A549 (cell line): ENCODE measurements around the gene PSMB7. TPM values are rescaled to one million over a fixed set of nuclear protein-coding genes. Genes with fewer than 3 reads are reported as not detected.

Experiments used
- ATAC-seq, 2 experiments: fragments of 200-7000 bp in 1 of 2; fragments of >200 bp in 1 of 2; cut with Nextera tagmentation in 1 of 2; cut with Tn5 transposase in 1 of 2; 3 replicates each; pipeline versions ENCODE4 v1.8.0 to v1.9.1; 2018 to 2020; ENCODE audit warnings: mild to moderate bottlenecking in 1 of 2, moderate library complexity in 1 of 2
- CTCF ChIA-PET: fragments of 300-600 bp; sonication (Branson Sonifier 250); formaldehyde crosslinking; extraction: SDS; loops from one replicate; lab custom pipeline; 2021; ENCODE audit warnings: antibody characterized with exemption, inconsistent platforms; lab: Yijun Ruan, JAX
- POLR2A ChIA-PET: fragments of 350-600 bp; formaldehyde crosslinking; extraction: SDS; loops from one replicate; lab custom pipeline; 2021; ENCODE audit warnings: antibody characterized with exemption, inconsistent platforms; lab: Yijun Ruan, JAX
- DNase-seq, 2 experiments: peaks; one replicate each; pipeline versions ENCODE4 v3.0.0 to v3.0.0-alpha.2; 2011 to 2016; ENCODE audit warnings: low read depth in 1 of 2, low spot score in 1 of 2
- FAIRE-seq: peaks from 2 replicates; lab custom pipeline; 2011; peaks lifted over from hg19 to GRCh38; lab: Jason Lieb, UNC
- H3K27ac ChIP-seq, 2 experiments: fragments of >200 bp; sonication (Bioruptor Twin); formaldehyde crosslinking; 3 replicates each; pipeline ENCODE4 v1.5.1; 2016 to 2017
- H3K4me1 ChIP-seq: fragments of >200 bp; sonication (Bioruptor Twin); formaldehyde crosslinking; 3 replicates; pipeline ENCODE4 v1.6.1; 2016
- H3K4me2 ChIP-seq: fragments of >200 bp; sonication (Bioruptor Twin); formaldehyde crosslinking; 3 replicates; pipeline ENCODE4 v1.6.1; 2016
- H3K4me3 ChIP-seq: fragments of >200 bp; sonication (Bioruptor Twin); formaldehyde crosslinking; 3 replicates; pipeline ENCODE4 v1.5.1; 2016
- H3K9me3 ChIP-seq: fragments of >200 bp; sonication (Bioruptor Twin); formaldehyde crosslinking; 3 replicates; pipeline ENCODE4 v1.6.1; 2016
- BCL3 ChIP-seq: fragments of >200 bp; sonication (Bioruptor Twin); formaldehyde crosslinking; IDR thresholded peaks from 3 replicates; pipeline ENCODE4 v1.6.1; 2016
- CEBPB ChIP-seq, 2 experiments: fragments of >200 bp in 1 of 2; sonication (Bioruptor Twin) in 1 of 2; formaldehyde crosslinking in 1 of 2; IDR thresholded peaks; 2 replicates each; pipeline ENCODE4 v1.6.1; 2012 to 2016
- CHD4 ChIP-seq: fragments of 200-600 bp; sonication (generic); IDR thresholded peaks from 2 replicates; pipeline ENCODE4 v1.6.1; 2016; ENCODE audit warnings: antibody characterized with exemption, mild to moderate bottlenecking, borderline replicate concordance
- ELK1 ChIP-seq: fragments of 150-350 bp; IDR thresholded peaks from 2 replicates; pipeline ENCODE4 v1.6.1; 2014; ENCODE audit warnings: low read depth, mild to moderate bottlenecking, low read length
- EP300 ChIP-seq, 2 experiments: fragments of >200 bp; sonication (Bioruptor Twin); formaldehyde crosslinking; IDR thresholded peaks; 2 replicates in 1 of 2; 3 replicates in 1 of 2; pipeline ENCODE4 v1.6.1; 2016 to 2017
- HMGXB4 ChIP-seq: fragments of 250-450 bp; sonication (Bioruptor Pico); IDR thresholded peaks from 2 replicates; pipeline ENCODE4 v1.5.0; 2021; ENCODE audit warnings: mild to moderate bottlenecking, moderate library complexity, borderline replicate concordance
- HOXB5 ChIP-seq: fragments of 250-450 bp; sonication (Bioruptor Pico); IDR thresholded peaks from 2 replicates; pipeline ENCODE4 v1.5.0; 2020; ENCODE audit warnings: mild to moderate bottlenecking, moderate library complexity
- JUNB ChIP-seq: fragments of >200 bp; sonication (Bioruptor Twin); formaldehyde crosslinking; IDR thresholded peaks from 2 replicates; pipeline ENCODE4 v1.6.1; 2016
- MAFK ChIP-seq: fragments of 450-650 bp; IDR thresholded peaks from 2 replicates; pipeline ENCODE4 v1.6.1; 2014; ENCODE audit not compliant: partially characterized antibody
- NFE2L2 ChIP-seq: fragments of 150-350 bp; conservative IDR thresholded peaks from 2 replicates; pipeline ENCODE4 v1.6.1; 2014; ENCODE audit warnings: low read length
- PBX3 ChIP-seq: IDR thresholded peaks from 2 replicates; pipeline ENCODE4 v1.6.1; 2012
- PHF8 ChIP-seq: fragments of 200-600 bp; sonication (generic); IDR thresholded peaks from 2 replicates; pipeline ENCODE4 v1.6.1; 2016; ENCODE audit warnings: low read depth, mild to moderate bottlenecking, antibody characterized with exemption, moderate library complexity, borderline replicate concordance
- POLR2AphosphoS2 ChIP-seq: conservative IDR thresholded peaks from 2 replicates; pipeline ENCODE4 v1.6.1; 2012; ENCODE audit warnings: low read length, improper control_type of control experiment, inconsistent platforms
- RFX5 ChIP-seq: fragments of 450-650 bp; IDR thresholded peaks from 2 replicates; pipeline ENCODE4 v1.7.1; 2014; ENCODE audit warnings: antibody characterized with exemption, mild to moderate bottlenecking, moderate library complexity
- RNF2 ChIP-seq: fragments of 200-600 bp; sonication (generic); IDR thresholded peaks from 2 replicates; pipeline ENCODE4 v1.6.1; 2016; ENCODE audit warnings: low read depth, mild to moderate bottlenecking, antibody characterized with exemption, moderate library complexity, borderline replicate concordance
- SMC3 ChIP-seq: fragments of >200 bp; sonication (Bioruptor Twin); formaldehyde crosslinking; IDR thresholded peaks from 3 replicates; pipeline ENCODE4 v1.6.1; 2018; ENCODE audit warnings: inconsistent platforms
- SREBF2 ChIP-seq: fragments of 450-650 bp; IDR thresholded peaks from 2 replicates; pipeline ENCODE4 v1.6.1; 2014; ENCODE audit warnings: mild to moderate bottlenecking, moderate library complexity
- TP53 ChIP-seq: fragments of 250-450 bp; sonication (Bioruptor Pico); IDR thresholded peaks from 2 replicates; pipeline ENCODE4 v1.5.0; 2021; ENCODE audit warnings: mild to moderate bottlenecking, moderate library complexity
- ZFP36 ChIP-seq: fragments of 450-650 bp; IDR thresholded peaks from 2 replicates; pipeline ENCODE4 v1.6.1; 2014; ENCODE audit warnings: borderline replicate concordance; ENCODE audit not compliant: partially characterized antibody
- WGBS: methylation state at CpG from one replicate; pipeline ENCODE4 v1.1.6; 2017; ENCODE audit errors: missing lambda C conversion rate; 5-methylcytosine and 5-hydroxymethylcytosine counted together
- polyA plus RNA-seq, 4 experiments: library from polyadenylated mRNA; depleted of rRNA in 3 of 4; stranded (reverse); fragments of >200 nt; fragmentation: RNase III in 1 of 4; extraction: RNeasy Plus Mini Kit Qiagen cat#74134 plus additional on column Dnase treatment in 1 of 4; gene quantifications; 2 replicates in 3 of 4; 3 replicates in 1 of 4; pipeline ENCODE4 v1.2.3, GENCODE V29; 2011 to 2017

Gene PSMB7
- polyA plus RNA-seq, 2 of the 4 experiments (the other 2 are of a cell fraction): 332 to 418 TPM

GRCh38 chr9:124323904-124324303, 91.3 kb downstream of the PSMB7 start:
- POLR2A ChIA-PET: no interaction called here
- FAIRE-seq: no peak

GRCh38 chr9:124322618-124323432, 92.4 kb downstream of the PSMB7 start:
- no peak overlapping the region for H3K27ac ChIP-seq
- no peak for DNase-seq
- TF ChIP-seq POLR2AphosphoS2: no peak
- TF ChIP-seq ZFP36: peak; percentile 67
- 92% methylated on average over 18 of the region's 18 CpGs for WGBS
- no peak for ATAC-seq
- no peak for FAIRE-seq
- H3K4me3 ChIP-seq: no peak overlapping the region
- ChIA-PET CTCF (interaction anchor here (0.9 to 5.0 kb wide), 8 partner anchors 18 to 200 kb away, joined by 3 to 25 read pairs (median 6); no protein-coding TSS in a partner anchor), POLR2A (no interaction called here)
- H3K9me3 ChIP-seq: 0 out of 3 replicates have a peak, but pooled peaks cover 2% of the 10 kb centered on the region
- no peak overlapping the region for H3K4me2 ChIP-seq
- 0 out of 3 replicates have a peak, but pooled peaks cover 3% of the 10 kb centered on the region for H3K4me1 ChIP-seq

More at GRCh38 chr9:124323904-124324303, 91.3 kb downstream of the PSMB7 start:
- no peak overlapping the region for H3K4me3 ChIP-seq
- WGBS: 91% methylated on average over 6 of the region's 10 CpGs
- ATAC-seq (no peak), DNase-seq (no peak)
- H3K27ac ChIP-seq: no peak overlapping the region
- H3K9me3 ChIP-seq: 0 out of 3 replicates have a peak, but pooled peaks cover 2% of the 10 kb centered on the region
- CTCF ChIA-PET: interaction anchor here (1.8 to 2.2 kb wide), 3 partner anchors 19 to 197 kb away, joined by 5 to 19 read pairs (median 8); no protein-coding TSS in a partner anchor
- 0 out of 3 replicates have a peak, but pooled peaks cover 3% of the 10 kb centered on the region for H3K4me1 ChIP-seq
- no peak for TF ChIP-seq CHD4
- no peak for TF ChIP-seq PHF8
- no peak for TF ChIP-seq PBX3
- no peak for TF ChIP-seq BCL3
- no peak for TF ChIP-seq MAFK
- TF ChIP-seq HOXB5 (CRISPR knock-in tag): no peak
- no peak for TF ChIP-seq JUNB
- no peak for TF ChIP-seq EP300 (IDR thresholded peaks at IDR 0.05)
- TF ChIP-seq CEBPB (IDR thresholded peaks at IDR 0.05): no peak
- TF ChIP-seq SREBF2: no peak
- TF ChIP-seq TP53 (CRISPR knock-in tag): no peak
- no peak for TF ChIP-seq ZFP36
- no peak for TF ChIP-seq SMC3
- TF ChIP-seq RFX5: no peak
- TF ChIP-seq HMGXB4 (CRISPR knock-in tag): no peak
- no peak for TF ChIP-seq ELK1
- TF ChIP-seq RNF2: no peak
- no peak for TF ChIP-seq NFE2L2
- H3K4me2 ChIP-seq: no peak overlapping the region
